22Rv1 (cell line): ENCODE results near the gene PLEKHG1.

Experiments used
- CTCF ChIP-seq: fragments of 450-650 bp; IDR thresholded peaks from 2 replicates; pipeline ENCODE4 v1.5.1; 2017; ENCODE audit warnings: mild to moderate bottlenecking
- ZFX ChIP-seq: fragments of 450-650 bp; IDR thresholded peaks from 2 replicates; pipeline ENCODE4 v1.6.1; 2017; ENCODE audit warnings: antibody characterized with exemption, borderline replicate concordance

DNA sequence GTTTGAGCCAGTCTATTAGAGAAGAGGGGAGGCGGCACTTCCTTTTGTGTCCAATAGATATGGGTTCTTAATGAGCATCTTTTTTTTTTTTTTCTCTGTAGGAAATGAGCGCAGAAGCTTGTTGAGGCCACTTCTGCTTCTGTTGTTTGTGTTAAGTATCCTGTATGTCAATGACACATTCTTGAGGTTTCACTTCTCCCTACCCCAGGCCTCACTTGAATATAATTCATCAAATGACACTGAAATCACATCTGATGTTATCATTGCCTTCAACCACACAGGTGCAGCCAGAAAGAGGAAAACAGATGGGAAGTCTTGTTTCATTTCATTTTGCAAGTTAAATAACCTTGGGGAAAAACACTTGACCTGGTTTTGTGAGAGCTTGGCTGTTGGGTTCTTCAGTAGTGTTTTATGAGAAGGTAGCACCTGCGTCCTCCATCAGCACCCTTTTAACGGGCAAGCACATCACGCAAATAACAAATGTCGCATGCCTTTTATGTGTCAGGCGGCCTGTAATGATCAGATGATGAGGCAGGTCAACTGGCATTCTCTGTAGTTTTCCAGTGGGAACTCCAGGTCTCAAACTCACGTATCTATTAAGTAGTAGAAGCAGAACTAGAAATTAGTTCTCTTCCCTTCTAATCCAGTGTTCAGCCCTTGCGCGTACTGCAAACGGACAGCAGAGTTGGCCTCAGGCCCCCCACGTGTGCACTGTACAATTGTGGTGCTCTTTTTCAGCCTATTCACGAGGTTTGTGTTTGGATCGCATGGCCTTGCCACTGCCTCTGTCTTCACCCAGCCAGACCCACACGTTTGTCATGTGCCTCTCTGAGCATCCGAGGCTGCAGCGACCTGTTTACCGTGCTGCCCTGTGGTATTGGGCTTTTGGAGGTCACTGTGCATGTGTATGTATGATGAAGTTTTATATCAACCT is 23.5 kb downstream of the PLEKHG1 start:
- TF ChIP-seq ZFX (no peak), CTCF (no peak)
